ENCODE data around the gene MAGEA8. TPM values are rescaled to one million over a fixed set of nuclear protein-coding genes. Genes with fewer than 3 reads are reported as not detected.

The MAGEA8 gene
- polyA plus RNA-seq, 6 donors from 2014 or later = 0.16 TPM; not detected in 5

Other genes starting within 250 kb of the MAGEA8 start
- 10 to 100 TPM in 5 of 6 donors, 1 to 10 TPM in 1; 9.1 to 23.7 (median 16.7) TPM for gene TMEM185A, start 249.4 kb upstream of the MAGEA8 start, polyA plus RNA-seq (ENCODE audit: low read depth in 6 of 6)
- gene MAGEA11, start 169.1 kb upstream of the MAGEA8 start, polyA plus RNA-seq (ENCODE audit: low read depth in 6 of 6) = not detected
- under 1 TPM in 2 of 6 donors, not detected in 4; 0.24 to 0.32 TPM for gene HSFX1, start 107.1 kb upstream of the MAGEA8 start, polyA plus RNA-seq (ENCODE audit: low read depth in 6 of 6)
- not detected for gene MAGEA9, start 99.3 kb upstream of the MAGEA8 start, polyA plus RNA-seq (ENCODE audit: low read depth in 6 of 6)
- not detected for gene HSFX4, start 48.4 kb downstream of the MAGEA8 start, polyA plus RNA-seq (ENCODE audit: low read depth in 6 of 6)
- gene EOLA2, start 57.3 kb downstream of the MAGEA8 start, polyA plus RNA-seq (ENCODE audit: low read depth in 6 of 6) = 10 to 100 TPM; 10.9 to 34.8 (median 24.4) TPM

All from naive B cell (primary cell).